Panc1 (cell line): ENCODE data around the gene ZC3H7B. TPM values are rescaled to one million over a fixed set of nuclear protein-coding genes. Genes with fewer than 3 reads are reported as not detected.

Source experiments
- ATAC-seq: fragments of 200-7000 bp; cut with Tn5 transposase; 2 replicates; pipeline ENCODE4 v1.9.1; 2020; ENCODE audit warnings: mild to moderate bottlenecking, moderate library complexity
- Bru-seq: library from RNA; stranded (reverse); fragments of 400-500 nt; gene quantifications from one replicate; lab custom pipeline; 2021; lab: Mats Ljungman, UMichigan
- BruChase-seq, 2 experiments: library from RNA; stranded (reverse); fragments of 400-500 nt; gene quantifications; one replicate each; lab custom pipeline; 2021; lab: Mats Ljungman, UMichigan
- BruUV-seq: library from RNA; stranded (reverse); fragments of 400-500 nt; replicated peaks from 2 replicates; lab custom pipeline; 2021; lab: Mats Ljungman, UMichigan
- CTCF ChIA-PET: fragments of 300-600 bp; sonication (Branson Sonifier 250); formaldehyde crosslinking; loops from one replicate; lab custom pipeline; 2022; ENCODE audit warnings: antibody characterized with exemption; lab: Charles Lee
- POLR2A ChIA-PET: fragments of 300-600 bp; sonication (Branson Sonifier 250); formaldehyde crosslinking; loops from one replicate; lab custom pipeline; 2022; ENCODE audit warnings: antibody characterized with exemption; lab: Charles Lee
- DNase-seq: peaks from one replicate; pipeline ENCODE4 v3.0.0-alpha.2; 2010; ENCODE audit warnings: low read depth, low spot score
- H3K27ac ChIP-seq: 2 replicates; pipeline ENCODE4 v1.5.1; 2011; ENCODE audit warnings: mild to moderate bottlenecking, low read length, inconsistent platforms
- H3K27me3 ChIP-seq: fragments of 200-500 bp; sonication (Bioruptor generic); 2 replicates; pipeline ENCODE4 v1.6.0; 2014; ENCODE audit warnings: low read length, inconsistent platforms; ENCODE audit not compliant: control insufficient read depth, insufficient read depth
- H3K36me3 ChIP-seq: fragments of 200-500 bp; sonication (Bioruptor generic); 2 replicates; pipeline ENCODE4 v1.5.1; 2014; ENCODE audit warnings: inconsistent platforms, mild to moderate bottlenecking, low read length, moderate library complexity; ENCODE audit not compliant: control insufficient read depth, insufficient read depth
- H3K4me1 ChIP-seq: 2 replicates; pipeline ENCODE4 v1.5.1; 2011; ENCODE audit warnings: inconsistent platforms, mild to moderate bottlenecking, low read length, moderate library complexity; ENCODE audit not compliant: control insufficient read depth, insufficient read depth
- H3K4me3 ChIP-seq, 2 experiments: 2 replicates each; pipeline ENCODE4 v1.5.1; 2011 to 2012; ENCODE audit warnings: low read depth in 2 of 2, low read length in 2 of 2, mild to moderate bottlenecking in 2 of 2, inconsistent platforms in 1 of 2, moderate library complexity in 1 of 2
- H3K9me3 ChIP-seq: fragments of 200-500 bp; sonication (Bioruptor generic); 2 replicates; pipeline ENCODE4 v1.5.1; 2014; ENCODE audit warnings: low read depth, mild to moderate bottlenecking, inconsistent platforms, low read length, moderate library complexity; ENCODE audit not compliant: control insufficient read depth, insufficient read depth
- POLR2AphosphoS5 ChIP-seq: IDR thresholded peaks from 2 replicates; pipeline ENCODE4 v1.6.1; 2012; ENCODE audit warnings: mild to moderate bottlenecking, low read depth, low read length, moderate library complexity
- SIN3A ChIP-seq: IDR thresholded peaks from 2 replicates; pipeline ENCODE4 v1.6.1; 2012; ENCODE audit warnings: low read depth, mild to moderate bottlenecking, low read length, moderate library complexity, borderline replicate concordance; ENCODE audit not compliant: insufficient read depth
- TCF7L2 ChIP-seq: IDR thresholded peaks from 2 replicates; pipeline ENCODE4 v1.6.1; 2011; ENCODE audit warnings: mild to moderate bottlenecking, low read depth, low read length, inconsistent platforms
- in situ Hi-C: cut with HindIII; loops from 2 replicates; pipeline ENCODE4 v1.10.0; 2016; ENCODE audit warnings: low sequenced_read_pairs, low pct_unique_long_range_greater_than_20kb
- intact Hi-C: fragments of 100-400 bp; cut with micrococcal nuclease; formaldehyde crosslinking; loops from one replicate; pipeline ENCODE4 v1.10.0; 2022; ENCODE audit not compliant: unreplicated experiment
- long read RNA-seq: library from polyadenylated mRNA; unstranded; transcript quantifications from one replicate; pipeline ENCODE4 v2.0.0, GENCODE V29; 2021; ENCODE audit not compliant: unreplicated experiment
- polyA plus RNA-seq: library from polyadenylated mRNA; unstranded; fragments of >200 nt; gene quantifications from one replicate; pipeline ENCODE4 v1.2.1, GENCODE V29; 2012; ENCODE audit warnings: missing spikeins; ENCODE audit not compliant: insufficient read length
- total RNA-seq: library from RNA; stranded (reverse); gene quantifications from one replicate; pipeline ENCODE4 v1.2.1, GENCODE V29; 2021; ENCODE audit not compliant: unreplicated experiment
- TF ChIP-seq, protein P1 (sequence below), 2 experiments: IDR thresholded peaks; 2 replicates each; pipeline ENCODE4 v1.6.1; 2011 to 2012; ENCODE audit warnings: low read depth in 2 of 2, control low read depth in 1 of 2, low read length in 1 of 2, mild to moderate bottlenecking in 1 of 2, moderate library complexity in 1 of 2; ENCODE audit not compliant: insufficient read depth in 1 of 2
- TF ChIP-seq, protein P2 (sequence below): fragments of 450-650 bp; IDR thresholded peaks from 2 replicates; pipeline ENCODE4 v1.5.1; 2017; ENCODE audit warnings: mild to moderate bottlenecking

Gene ZC3H7B, protein sequence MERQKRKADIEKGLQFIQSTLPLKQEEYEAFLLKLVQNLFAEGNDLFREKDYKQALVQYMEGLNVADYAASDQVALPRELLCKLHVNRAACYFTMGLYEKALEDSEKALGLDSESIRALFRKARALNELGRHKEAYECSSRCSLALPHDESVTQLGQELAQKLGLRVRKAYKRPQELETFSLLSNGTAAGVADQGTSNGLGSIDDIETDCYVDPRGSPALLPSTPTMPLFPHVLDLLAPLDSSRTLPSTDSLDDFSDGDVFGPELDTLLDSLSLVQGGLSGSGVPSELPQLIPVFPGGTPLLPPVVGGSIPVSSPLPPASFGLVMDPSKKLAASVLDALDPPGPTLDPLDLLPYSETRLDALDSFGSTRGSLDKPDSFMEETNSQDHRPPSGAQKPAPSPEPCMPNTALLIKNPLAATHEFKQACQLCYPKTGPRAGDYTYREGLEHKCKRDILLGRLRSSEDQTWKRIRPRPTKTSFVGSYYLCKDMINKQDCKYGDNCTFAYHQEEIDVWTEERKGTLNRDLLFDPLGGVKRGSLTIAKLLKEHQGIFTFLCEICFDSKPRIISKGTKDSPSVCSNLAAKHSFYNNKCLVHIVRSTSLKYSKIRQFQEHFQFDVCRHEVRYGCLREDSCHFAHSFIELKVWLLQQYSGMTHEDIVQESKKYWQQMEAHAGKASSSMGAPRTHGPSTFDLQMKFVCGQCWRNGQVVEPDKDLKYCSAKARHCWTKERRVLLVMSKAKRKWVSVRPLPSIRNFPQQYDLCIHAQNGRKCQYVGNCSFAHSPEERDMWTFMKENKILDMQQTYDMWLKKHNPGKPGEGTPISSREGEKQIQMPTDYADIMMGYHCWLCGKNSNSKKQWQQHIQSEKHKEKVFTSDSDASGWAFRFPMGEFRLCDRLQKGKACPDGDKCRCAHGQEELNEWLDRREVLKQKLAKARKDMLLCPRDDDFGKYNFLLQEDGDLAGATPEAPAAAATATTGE
- total RNA-seq (62.0 TPM), Bru-seq, nascent RNA (percentile 66 among the genes with signal in this experiment), BruChase-seq, experiment 1, labeled RNA remaining after a 2-hour chase (percentile 68 among the genes with signal in this experiment), BruChase-seq, experiment 2, labeled RNA remaining after a 6-hour chase (percentile 80 among the genes with signal in this experiment)
- polyA plus RNA-seq: 68.0 TPM
- long read RNA-seq, full-length matches to known transcripts: 2 of 20 reads
- long read RNA-seq, partial matches to known transcripts: 6 of 20 reads
- long read RNA-seq, other reads (novel, unspliced or antisense): 12 of 20 reads

DNA sequence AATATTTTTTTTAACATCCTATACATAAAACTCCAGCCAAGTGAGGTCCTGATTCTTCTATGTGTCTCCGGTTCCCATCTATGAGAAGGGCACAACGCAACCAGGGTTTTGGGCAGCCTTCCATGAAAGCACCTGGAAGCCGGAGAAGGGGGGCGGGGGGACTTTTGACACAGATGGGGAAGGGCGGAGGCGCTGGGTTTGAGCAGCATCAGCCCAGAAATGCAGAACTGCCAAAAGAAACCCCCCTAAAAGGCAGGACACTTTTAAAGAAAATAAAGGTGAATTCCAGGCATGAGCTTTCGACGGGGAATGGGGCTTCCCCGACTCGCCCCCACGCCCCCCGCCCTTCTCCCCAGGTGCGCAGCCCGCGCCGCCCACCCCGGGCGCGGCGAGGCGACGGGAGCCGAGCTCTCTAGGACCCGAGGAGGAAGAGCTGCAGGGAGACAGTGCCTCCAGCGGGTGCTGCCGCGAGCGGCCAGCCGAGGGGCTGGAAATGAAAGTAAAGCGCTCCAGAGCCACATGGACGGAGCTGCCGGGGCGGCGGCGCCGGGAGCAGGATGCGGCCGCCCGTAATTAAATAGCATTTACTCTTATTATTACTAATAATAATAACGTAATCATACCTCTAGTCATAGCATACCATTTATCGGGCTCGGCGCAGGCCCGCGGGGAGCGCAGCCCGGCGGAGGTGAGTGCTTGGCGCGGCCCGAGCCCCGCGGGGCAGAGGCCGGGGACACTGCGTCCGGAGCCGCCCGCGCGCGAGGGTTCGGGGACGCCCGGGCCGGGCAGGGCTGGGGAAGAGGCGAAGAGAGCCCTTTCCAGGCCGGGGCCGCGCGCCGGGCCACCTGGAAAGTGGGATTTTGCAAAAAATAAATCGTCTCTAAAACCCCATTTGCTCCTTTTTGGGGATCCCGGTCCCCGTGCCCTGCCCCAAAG lies at the start of gene ZC3H7B:
ZC3H7B (plus strand) TSS at position 441 of the 936 bp plus-strand sequence. CDS start 19,136 bp downstream, outside the sequence.
- H3K36me3 ChIP-seq: peaks cover 4% of the 10 kb centered on the region; the same call in 1 of the 2 replicates
- no peaks in the 10 kb centered on the region for H3K27me3 ChIP-seq
- ChIA-PET CTCF (no interaction called here), POLR2A (interaction anchor here (1.3 kb wide), 1 partner anchor 13 kb away, joined by 4 read pairs; no protein-coding TSS in a partner anchor)
- no peak for DNase-seq
- intact Hi-C loops: no loop called here
- peaks cover 21% of the 10 kb centered on the region for H3K4me1 ChIP-seq
- in situ Hi-C loops: no loop called here
- no TSS peak for BruUV-seq
- TF ChIP-seq, protein P1, sequence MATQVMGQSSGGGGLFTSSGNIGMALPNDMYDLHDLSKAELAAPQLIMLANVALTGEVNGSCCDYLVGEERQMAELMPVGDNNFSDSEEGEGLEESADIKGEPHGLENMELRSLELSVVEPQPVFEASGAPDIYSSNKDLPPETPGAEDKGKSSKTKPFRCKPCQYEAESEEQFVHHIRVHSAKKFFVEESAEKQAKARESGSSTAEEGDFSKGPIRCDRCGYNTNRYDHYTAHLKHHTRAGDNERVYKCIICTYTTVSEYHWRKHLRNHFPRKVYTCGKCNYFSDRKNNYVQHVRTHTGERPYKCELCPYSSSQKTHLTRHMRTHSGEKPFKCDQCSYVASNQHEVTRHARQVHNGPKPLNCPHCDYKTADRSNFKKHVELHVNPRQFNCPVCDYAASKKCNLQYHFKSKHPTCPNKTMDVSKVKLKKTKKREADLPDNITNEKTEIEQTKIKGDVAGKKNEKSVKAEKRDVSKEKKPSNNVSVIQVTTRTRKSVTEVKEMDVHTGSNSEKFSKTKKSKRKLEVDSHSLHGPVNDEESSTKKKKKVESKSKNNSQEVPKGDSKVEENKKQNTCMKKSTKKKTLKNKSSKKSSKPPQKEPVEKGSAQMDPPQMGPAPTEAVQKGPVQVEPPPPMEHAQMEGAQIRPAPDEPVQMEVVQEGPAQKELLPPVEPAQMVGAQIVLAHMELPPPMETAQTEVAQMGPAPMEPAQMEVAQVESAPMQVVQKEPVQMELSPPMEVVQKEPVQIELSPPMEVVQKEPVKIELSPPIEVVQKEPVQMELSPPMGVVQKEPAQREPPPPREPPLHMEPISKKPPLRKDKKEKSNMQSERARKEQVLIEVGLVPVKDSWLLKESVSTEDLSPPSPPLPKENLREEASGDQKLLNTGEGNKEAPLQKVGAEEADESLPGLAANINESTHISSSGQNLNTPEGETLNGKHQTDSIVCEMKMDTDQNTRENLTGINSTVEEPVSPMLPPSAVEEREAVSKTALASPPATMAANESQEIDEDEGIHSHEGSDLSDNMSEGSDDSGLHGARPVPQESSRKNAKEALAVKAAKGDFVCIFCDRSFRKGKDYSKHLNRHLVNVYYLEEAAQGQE (IDR thresholded peaks at IDR 0.05; ENCODE audit: insufficient read depth in 1 of 2, low read depth in 2 of 2, low read length in 1 of 2): no peak
- TF ChIP-seq SIN3A: peak; percentile 48; the same call in 1 of the 2 replicates
- no peaks in the 10 kb centered on the region for H3K9me3 ChIP-seq
- H3K27ac ChIP-seq: peak within 1 kb of the TSS; percentile 93
- peak within 1 kb of the TSS; percentile 51 to 66 for H3K4me3 ChIP-seq
- ATAC-seq: peak; percentile 93

DNA sequence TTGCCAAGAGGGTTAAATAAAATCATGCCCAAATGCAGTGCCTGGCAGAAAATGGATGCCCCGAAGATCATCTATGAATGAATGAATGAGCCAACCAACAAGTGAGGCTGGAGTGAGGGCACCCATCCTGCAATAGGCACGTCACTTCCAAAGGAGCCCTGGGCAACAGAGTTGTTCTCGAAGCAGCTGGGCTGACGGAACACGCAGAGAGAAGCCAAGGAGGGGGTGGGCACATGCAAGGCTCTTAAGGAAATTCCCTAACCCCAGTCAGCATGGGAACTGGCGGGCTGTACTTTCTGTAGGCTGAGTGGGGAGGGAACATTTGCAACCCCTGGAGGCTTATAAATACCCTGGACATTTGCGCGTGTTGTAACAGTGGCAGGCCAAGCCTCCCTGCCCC lies 49.0 kb upstream of the ZC3H7B start:
- intact Hi-C loops: no loop called here
- Histone ChIP-seq H3K36me3 (peaks cover 8% of the 10 kb centered on the region), H3K27me3 (no peaks in the 10 kb centered on the region), H3K4me1 (peaks cover 14% of the 10 kb centered on the region), H3K27ac (no peak overlapping the region), H3K4me3 (no peak overlapping the region), H3K9me3 (no peaks in the 10 kb centered on the region)
- ChIA-PET POLR2A (no interaction called here), CTCF (no interaction called here)
- DNase-seq: no peak
- TF ChIP-seq, protein P1 (IDR thresholded peaks at IDR 0.05; ENCODE audit: insufficient read depth in 1 of 2, low read depth in 2 of 2, low read length in 1 of 2): no peak
- no peak for TF ChIP-seq POLR2AphosphoS5
- TF ChIP-seq TCF7L2: no peak
- TF ChIP-seq, protein P2, sequence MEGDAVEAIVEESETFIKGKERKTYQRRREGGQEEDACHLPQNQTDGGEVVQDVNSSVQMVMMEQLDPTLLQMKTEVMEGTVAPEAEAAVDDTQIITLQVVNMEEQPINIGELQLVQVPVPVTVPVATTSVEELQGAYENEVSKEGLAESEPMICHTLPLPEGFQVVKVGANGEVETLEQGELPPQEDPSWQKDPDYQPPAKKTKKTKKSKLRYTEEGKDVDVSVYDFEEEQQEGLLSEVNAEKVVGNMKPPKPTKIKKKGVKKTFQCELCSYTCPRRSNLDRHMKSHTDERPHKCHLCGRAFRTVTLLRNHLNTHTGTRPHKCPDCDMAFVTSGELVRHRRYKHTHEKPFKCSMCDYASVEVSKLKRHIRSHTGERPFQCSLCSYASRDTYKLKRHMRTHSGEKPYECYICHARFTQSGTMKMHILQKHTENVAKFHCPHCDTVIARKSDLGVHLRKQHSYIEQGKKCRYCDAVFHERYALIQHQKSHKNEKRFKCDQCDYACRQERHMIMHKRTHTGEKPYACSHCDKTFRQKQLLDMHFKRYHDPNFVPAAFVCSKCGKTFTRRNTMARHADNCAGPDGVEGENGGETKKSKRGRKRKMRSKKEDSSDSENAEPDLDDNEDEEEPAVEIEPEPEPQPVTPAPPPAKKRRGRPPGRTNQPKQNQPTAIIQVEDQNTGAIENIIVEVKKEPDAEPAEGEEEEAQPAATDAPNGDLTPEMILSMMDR: no peak
- no peak for TF ChIP-seq SIN3A
- BruUV-seq: no TSS peak
- ATAC-seq: no peak
- in situ Hi-C loops: no loop called here
